GM18505 (cell line): Measurements from ENCODE around the gene KIAA0319L.

Experiments used
- ATAC-seq: cut with Tn5 transposase; IDR thresholded peaks from one replicate; pipeline ENCODE4 v1.9.1; 2021; ENCODE audit not compliant: unreplicated experiment
- POLR2A ChIP-seq: IDR thresholded peaks from 4 replicates; pipeline ENCODE4 v1.6.1; 2011; ENCODE audit warnings: borderline replicate concordance; ENCODE audit not compliant: insufficient read depth, insufficient read length; ENCODE audit errors: extremely low read depth

Gene KIAA0319L

GRCh38 chr1:35530946-35531345 is 26.3 kb downstream of the KIAA0319L start:
- no peak for ATAC-seq
- TF ChIP-seq POLR2A: no peak

DNA sequence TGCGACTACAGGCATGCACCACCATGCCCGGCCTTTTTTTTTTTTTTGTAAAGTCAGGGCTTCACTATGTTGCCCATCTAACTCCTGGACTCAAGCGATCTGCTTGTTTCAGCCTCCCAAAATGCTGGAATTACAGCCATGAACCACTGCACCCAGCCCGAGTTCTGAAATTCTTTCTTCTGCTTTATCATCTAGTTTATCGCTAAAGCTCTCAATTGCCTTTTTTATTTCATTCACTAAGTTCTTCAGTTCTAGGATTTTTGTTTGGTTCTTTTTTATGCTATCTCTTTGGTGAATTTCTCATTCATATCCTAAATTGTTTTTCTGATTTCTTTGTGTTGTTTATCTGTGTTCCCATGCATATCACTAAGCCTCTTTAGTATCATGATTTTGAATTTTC is 27.0 kb downstream of the KIAA0319L start:
- ATAC-seq: no peak
- no peak for TF ChIP-seq POLR2A

- TF ChIP-seq POLR2A: no peak
- no peak for ATAC-seq
Measured at GRCh38 chr1:35524106-35524505, 33.1 kb downstream of the KIAA0319L start.

DNA sequence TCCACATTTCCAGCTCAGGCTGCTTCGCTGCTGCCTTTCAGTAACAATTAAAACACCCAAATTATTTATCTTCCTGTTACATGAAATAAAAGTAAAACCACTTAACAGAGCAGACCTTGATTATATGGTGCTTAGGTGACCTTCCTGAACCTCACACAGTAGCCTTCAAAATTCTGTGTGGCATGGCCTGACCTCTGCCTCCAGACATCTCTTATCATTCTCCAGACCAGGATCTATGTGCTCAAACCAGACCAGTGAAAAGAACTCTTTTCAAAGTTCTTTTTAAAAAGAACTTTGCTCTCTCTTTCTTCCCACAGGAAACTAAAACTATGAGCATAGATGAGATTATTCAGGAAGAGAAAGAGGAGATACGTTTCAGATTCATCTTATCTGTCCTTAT is 37.8 kb downstream of the KIAA0319L start:
- no peak for TF ChIP-seq POLR2A
- no peak for ATAC-seq

DNA sequence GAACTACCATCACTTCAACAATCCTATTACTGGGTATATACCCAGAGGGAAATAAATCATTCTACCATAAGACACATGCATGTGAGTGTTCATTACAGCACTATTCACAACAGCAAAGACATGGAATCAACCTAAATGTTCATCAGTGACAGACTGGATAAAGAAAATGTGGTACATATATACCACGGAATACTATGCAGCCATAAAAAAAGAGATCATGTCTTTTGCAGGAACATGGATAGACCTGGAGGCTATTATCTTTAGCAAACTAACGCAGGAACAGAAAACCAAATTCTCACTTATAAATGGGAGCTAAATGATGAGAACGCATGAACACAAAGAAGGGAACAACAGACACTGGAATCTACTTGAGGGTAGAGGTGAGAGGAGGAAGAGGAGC is 39.0 kb downstream of the KIAA0319L start:
- TF ChIP-seq POLR2A: no peak
- no peak for ATAC-seq

DNA sequence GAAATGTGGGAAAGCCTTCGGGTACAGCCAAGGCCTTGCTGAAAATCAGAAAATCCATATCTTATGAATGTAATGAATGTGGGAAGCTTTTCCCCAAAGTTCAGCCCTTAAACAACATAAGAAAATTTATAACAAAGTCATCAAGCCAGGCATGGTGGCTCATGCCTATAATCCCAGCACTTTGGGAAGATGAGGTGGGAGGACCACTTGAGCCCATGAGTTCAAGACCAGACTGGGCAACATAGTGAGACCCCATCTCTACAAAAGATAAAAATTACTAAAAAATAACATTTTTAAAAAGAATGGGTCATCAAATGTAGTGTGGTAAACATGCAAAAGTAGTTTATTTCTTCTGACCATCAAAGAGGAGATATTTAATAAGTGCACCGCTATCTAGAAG is 45.9 kb downstream of the KIAA0319L start:
- no peak for TF ChIP-seq POLR2A
- ATAC-seq: no peak

DNA sequence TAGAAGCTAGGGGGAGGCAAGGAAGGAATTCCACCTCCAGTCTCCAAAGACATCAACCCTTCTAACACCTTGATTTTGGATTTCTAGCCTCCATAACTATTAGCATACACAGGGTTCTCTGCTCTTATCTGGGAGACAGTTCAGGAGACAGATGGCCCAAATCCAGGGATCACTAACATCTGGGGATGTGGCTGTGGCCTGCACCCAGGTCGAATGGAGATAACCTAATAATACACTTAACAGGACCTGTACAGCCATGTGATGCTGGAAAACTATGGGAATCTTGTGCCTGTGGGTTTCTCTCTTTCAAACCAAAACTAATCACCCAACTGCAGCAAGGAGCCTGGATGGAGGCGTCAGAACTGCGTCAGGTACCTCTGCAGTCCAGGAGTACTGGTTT is 47.6 kb downstream of the KIAA0319L start:
- ATAC-seq: no peak

GRCh38 chr1:35507947-35508346 is 49.3 kb downstream of the KIAA0319L start:
- TF ChIP-seq POLR2A: no peak
- ATAC-seq: no peak

More for the DNA sequence above, 47.6 kb downstream of the KIAA0319L start:
- no peak for TF ChIP-seq POLR2A

- TF ChIP-seq POLR2A: no peak
- no peak for ATAC-seq
Measured at GRCh38 chr1:35506960-35507912, 50.0 kb downstream of the KIAA0319L start.

- TF ChIP-seq POLR2A: no peak
- ATAC-seq: no peak
Measured at GRCh38 chr1:35505911-35506798, 51.0 kb downstream of the KIAA0319L start.

- no peak for ATAC-seq
- no peak for TF ChIP-seq POLR2A
Measured at GRCh38 chr1:35502242-35502641, 55.0 kb downstream of the KIAA0319L start.

DNA sequence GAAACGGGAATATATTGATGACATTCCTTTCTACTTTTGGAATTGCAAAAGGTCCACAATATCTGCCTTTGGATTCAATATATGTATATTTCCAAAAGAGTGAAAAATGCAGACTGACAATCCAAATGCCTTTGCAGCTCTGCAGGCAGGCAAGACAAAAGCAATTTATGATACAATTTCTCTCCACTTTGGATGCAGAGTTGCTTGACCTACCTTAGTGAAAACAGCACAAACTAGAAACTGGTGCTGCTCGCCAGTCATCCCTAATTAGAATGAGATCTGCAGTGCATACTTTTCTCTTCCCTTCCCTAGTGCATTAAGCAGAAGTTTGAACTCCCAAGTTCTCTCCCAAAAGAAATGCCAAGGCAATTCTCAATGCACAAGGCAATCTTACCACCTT is 56.8 kb downstream of the KIAA0319L start:
- TF ChIP-seq POLR2A: no peak
- no peak for ATAC-seq

DNA sequence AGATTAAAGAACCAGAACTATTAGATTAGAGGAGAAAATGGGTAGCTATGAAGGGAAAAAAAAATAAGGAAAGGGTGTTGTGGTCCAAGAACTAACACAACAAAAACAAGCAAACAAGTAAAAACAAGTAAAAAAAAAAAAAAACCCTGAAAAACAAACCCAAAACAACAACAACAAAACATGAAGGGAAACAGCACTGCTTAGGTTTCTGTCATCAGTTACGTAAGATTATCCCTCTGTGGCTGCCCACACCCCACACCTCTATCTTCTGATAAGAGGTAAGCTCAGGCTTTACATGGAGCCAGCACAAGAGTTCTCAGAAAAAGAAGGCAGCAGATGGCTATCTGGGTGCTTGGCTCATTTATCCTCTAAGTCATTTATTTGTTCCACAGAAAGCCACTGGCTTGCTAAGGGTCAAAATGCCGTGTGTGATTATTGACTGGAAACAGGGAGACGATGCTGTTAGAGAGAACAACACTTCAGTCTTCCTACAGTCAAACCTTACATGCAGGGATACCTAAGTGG is 57.5 kb downstream of the KIAA0319L start:
- TF ChIP-seq POLR2A: no peak
- no peak for ATAC-seq
